Gastrocnemius medialis (tissue), 4 donors: ENCODE data around the gene TRUB1. TPM values are rescaled to one million over a fixed set of nuclear protein-coding genes. Genes with fewer than 3 reads are reported as not detected.

Experiments
- ATAC-seq, 2 donors: fragments of 150-250 bp; one replicate each; pipeline ENCODE4 v1.9.1; 2016
- DNase-seq, 2 donors: peaks; one replicate each; pipeline ENCODE4 v3.0.0-alpha.2; 2019
- H3K27ac ChIP-seq, 4 donors: fragments of 200-600 bp; sonication (generic); 1 replicate in 1 of 4; 2 replicates in 3 of 4; pipeline ENCODE4 v1.5.1; 2016 to 2018; ENCODE audit warnings: mild to moderate bottlenecking in 2 of 4, moderate library complexity in 1 of 4
- H3K27me3 ChIP-seq, 3 donors: fragments of 200-600 bp; sonication (generic) in 2 of 3; 1 replicate in 1 of 3; 2 replicates in 2 of 3; pipeline versions ENCODE4 v1.5.1 to v1.6.0; 2016 to 2019; ENCODE audit warnings: mild to moderate bottlenecking in 1 of 3, moderate library complexity in 1 of 3
- H3K36me3 ChIP-seq, 2 donors: fragments of 200-600 bp; sonication (generic) in 1 of 2; one replicate each; pipeline ENCODE4 v1.5.1; 2017 to 2018
- H3K4me1 ChIP-seq, 2 donors: fragments of 200-600 bp; sonication (generic) in 1 of 2; one replicate each; pipeline ENCODE4 v1.5.1; 2016 to 2017; ENCODE audit warnings: mild to moderate bottlenecking in 2 of 2
- H3K4me3 ChIP-seq, 4 donors: fragments of 200-600 bp; sonication (generic) in 3 of 4; 1 replicate in 1 of 4; 2 replicates in 3 of 4; pipeline ENCODE4 v1.5.1; 2016 to 2019; ENCODE audit warnings: mild to moderate bottlenecking in 2 of 4
- H3K9me3 ChIP-seq, 3 donors: fragments of 200-600 bp; sonication (generic) in 2 of 3; 1 replicate in 1 of 3; 2 replicates in 2 of 3; pipeline ENCODE4 v1.5.1; 2016 to 2019
- CTCF ChIP-seq, 5 experiments: fragments of 450-650 bp in 3 of 5; fragments of 200-600 bp in 2 of 5; sonication (generic) in 2 of 5; IDR thresholded peaks in 4 of 5; conservative IDR thresholded peaks in 1 of 5; 1 replicate in 4 of 5; 2 replicates in 1 of 5; pipeline ENCODE4 v1.5.1; 2016 to 2019; ENCODE audit warnings: antibody characterized with exemption in 5 of 5, mild to moderate bottlenecking in 3 of 5, moderate library complexity in 3 of 5
- POLR2A ChIP-seq, 2 donors: fragments of 450-650 bp; IDR thresholded peaks; one replicate each; pipeline ENCODE4 v1.6.1; 2017; ENCODE audit warnings: antibody characterized with exemption in 2 of 2, mild to moderate bottlenecking in 2 of 2, moderate library complexity in 2 of 2
- in situ Hi-C, 4 donors: fragments of 200-750 bp; cut with MboI; loops; one replicate each; pipeline versions ENCODE4 v1.15.0 to v1.8.0; 2017; ENCODE audit warnings: low sequenced_read_pairs in 4 of 4
- intact Hi-C: fragments of 100-400 bp; cut with DNase I; formaldehyde crosslinking; loops from one replicate; pipeline ENCODE4 v1.15.1; 2023; ENCODE audit warnings: low total_unique reads
- total RNA-seq, 4 donors: library from RNA; depleted of rRNA; stranded (reverse); fragments of >200 nt; gene quantifications; one replicate each; pipeline versions ENCODE4 v1.1.0 to v1.2.3, GENCODE V29; 2016

The TRUB1 gene
- total RNA-seq, 4 donors from 2014 or later, result 8.5 to 16.5 (median 10.3) TPM

- in situ Hi-C loops, result no loop called here
- ATAC-seq, result no peak
These were observed 29.1 kb upstream of the TRUB1 start for GRCh38 chr10:114908896-114909295.

GRCh38 chr10:114911052-114911711, 26.8 kb upstream of the TRUB1 start:
- intact Hi-C loops, result no loop called here
- TF ChIP-seq POLR2A (IDR thresholded peaks at IDR 0.05) (no peak), CTCF (IDR thresholded peaks at IDR 0.05 in 4 of 5, conservative IDR thresholded peaks at IDR 0.05 in 1 of 5) (no peak)

More at GRCh38 chr10:114908896-114909295, 29.1 kb upstream of the TRUB1 start:
- Histone ChIP-seq H3K4me3 (no peak overlapping the region), H3K9me3 (no peaks in the 10 kb centered on the region), H3K36me3 (no peaks in the 10 kb centered on the region), H3K27ac (no peak overlapping the region), H3K27me3 (no peaks in the 10 kb centered on the region), H3K4me1 (no peaks in the 10 kb centered on the region)
- no peak for TF ChIP-seq POLR2A (IDR thresholded peaks at IDR 0.05)
- no peak for TF ChIP-seq CTCF (IDR thresholded peaks at IDR 0.05 in 4 of 5, conservative IDR thresholded peaks at IDR 0.05 in 1 of 5)
- DNase-seq, result no peak
- intact Hi-C loops, result no loop called here

GRCh38 chr10:114911801-114912469, 26.1 kb upstream of the TRUB1 start:
- intact Hi-C loops (no loop called here), in situ Hi-C loops (no loop called here)
- H3K27ac ChIP-seq, result no peak overlapping the region
- H3K4me3 ChIP-seq, result no peak overlapping the region
- DNase-seq (no peak), ATAC-seq (no peak)
- TF ChIP-seq CTCF (IDR thresholded peaks at IDR 0.05 in 4 of 5, conservative IDR thresholded peaks at IDR 0.05 in 1 of 5), result no peak
- TF ChIP-seq POLR2A (IDR thresholded peaks at IDR 0.05), result no peak
- H3K36me3 ChIP-seq, result no peaks in the 10 kb centered on the region
- H3K9me3 ChIP-seq, result no peaks in the 10 kb centered on the region
- H3K27me3 ChIP-seq, result no peaks in the 10 kb centered on the region
- H3K4me1 ChIP-seq, result no peaks in the 10 kb centered on the region

More at GRCh38 chr10:114911052-114911711, 26.8 kb upstream of the TRUB1 start:
- in situ Hi-C loops, result no loop called here
- no peak for ATAC-seq
- Histone ChIP-seq H3K4me3 (no peak overlapping the region), H3K4me1 (no peaks in the 10 kb centered on the region), H3K9me3 (no peaks in the 10 kb centered on the region), H3K36me3 (no peaks in the 10 kb centered on the region), H3K27ac (no peak overlapping the region), H3K27me3 (no peaks in the 10 kb centered on the region)
- DNase-seq, result no peak

- Histone ChIP-seq H3K4me3 (no peak overlapping the region), H3K27ac (no peak overlapping the region), H3K27me3 (no peaks in the 10 kb centered on the region), H3K9me3 (no peaks in the 10 kb centered on the region), H3K4me1 (no peaks in the 10 kb centered on the region), H3K36me3 (no peaks in the 10 kb centered on the region)
- DNase-seq (no peak), ATAC-seq (no peak)
- in situ Hi-C loops (no loop called here), intact Hi-C loops (no loop called here)
- TF ChIP-seq CTCF (IDR thresholded peaks at IDR 0.05 in 4 of 5, conservative IDR thresholded peaks at IDR 0.05 in 1 of 5), result no peak
- no peak for TF ChIP-seq POLR2A (IDR thresholded peaks at IDR 0.05)
These were observed 25.5 kb upstream of the TRUB1 start for GRCh38 chr10:114912470-114912859.
